CD8-positive, alpha-beta memory T cell (primary cell): ENCODE measurements around the gene MICALL2. TPM values are rescaled to one million over a fixed set of nuclear protein-coding genes. Genes with fewer than 3 reads are reported as not detected.

ENCODE experiments used
- CTCF ChIA-PET: fragments of 350-600 bp; sonication (Branson Sonifier 250); formaldehyde crosslinking; loops from one replicate; lab custom pipeline; 2021; ENCODE audit warnings: antibody characterized with exemption; lab: Charles Lee
- POLR2A ChIA-PET: fragments of 350-600 bp; sonication (Branson Sonifier 250); formaldehyde crosslinking; loops from one replicate; lab custom pipeline; 2021; ENCODE audit warnings: antibody characterized with exemption; lab: Charles Lee
- DNase-seq, 5 donors: peaks; one replicate each; pipeline versions ENCODE4 v3.0.0 to v3.0.0-alpha.2; 2020 to 2022; ENCODE audit warnings: mixed read lengths in 1 of 5
- H3K27ac ChIP-seq: one replicate; pipeline ENCODE4 v1.7.0; 2013; ENCODE audit warnings: low read depth, mild to moderate bottlenecking, low read length, moderate library complexity
- H3K27me3 ChIP-seq: 2 replicates; pipeline ENCODE4 v1.7.0; 2013; ENCODE audit warnings: low read length, mild to moderate bottlenecking; ENCODE audit not compliant: insufficient read depth, poor library complexity, severe bottlenecking
- H3K36me3 ChIP-seq: 2 replicates; pipeline ENCODE4 v1.7.0; 2013; ENCODE audit warnings: mild to moderate bottlenecking, low read length, moderate library complexity; ENCODE audit not compliant: insufficient read depth
- H3K4me1 ChIP-seq: 2 replicates; pipeline ENCODE4 v1.7.0; 2013; ENCODE audit warnings: mild to moderate bottlenecking, low read length, moderate library complexity; ENCODE audit not compliant: insufficient read depth
- H3K4me3 ChIP-seq: 2 replicates; pipeline ENCODE4 v1.7.0; 2013; ENCODE audit warnings: mild to moderate bottlenecking, low read length
- H3K9me3 ChIP-seq: 2 replicates; pipeline ENCODE4 v1.7.0; 2013; ENCODE audit warnings: mild to moderate bottlenecking, low read length
- H3K27ac Mint-ChIP-seq, 8 donors: one replicate each; pipeline ENCODE4 v1.8.0; 2020 to 2021; ENCODE audit warnings: mixed read lengths in 8 of 8, mild to moderate bottlenecking in 6 of 8, inconsistent platforms in 3 of 8, moderate library complexity in 3 of 8
- H3K27me3 Mint-ChIP-seq, 2 donors: one replicate each; pipeline ENCODE4 v1.8.0; 2020 to 2021; ENCODE audit warnings: mixed read lengths in 2 of 2, mild to moderate bottlenecking in 1 of 2, moderate library complexity in 1 of 2
- H3K36me3 Mint-ChIP-seq, 3 donors: one replicate each; pipeline ENCODE4 v1.8.0; 2020 to 2021; ENCODE audit warnings: mixed read lengths in 3 of 3, inconsistent platforms in 1 of 3, mild to moderate bottlenecking in 1 of 3
- H3K4me1 Mint-ChIP-seq, 3 donors: one replicate each; pipeline ENCODE4 v1.8.0; 2020 to 2021; ENCODE audit warnings: mixed read lengths in 3 of 3, inconsistent platforms in 1 of 3, mild to moderate bottlenecking in 1 of 3
- H3K4me3 Mint-ChIP-seq, 7 donors: one replicate each; pipeline ENCODE4 v1.8.0; 2020 to 2021; ENCODE audit warnings: mixed read lengths in 7 of 7, mild to moderate bottlenecking in 6 of 7, moderate library complexity in 4 of 7, inconsistent platforms in 2 of 7
- H3K9me3 Mint-ChIP-seq, 5 donors: one replicate each; pipeline ENCODE4 v1.8.0; 2020 to 2022; ENCODE audit warnings: mixed read lengths in 5 of 5, mild to moderate bottlenecking in 3 of 5, moderate library complexity in 2 of 5, inconsistent platforms in 1 of 5
- polyA plus RNA-seq: library from polyadenylated mRNA; unstranded; fragments of 300-500 nt; fragmentation: Illumina TruSeq; gene quantifications from one replicate; pipeline ENCODE4 v1.2.3, GENCODE V29; 2021
- total RNA-seq, 2 experiments: library from RNA; stranded (reverse); gene quantifications; one replicate each; pipeline ENCODE4 v1.2.3, GENCODE V29; 2021

MICALL2 gene
- total and polyA plus RNA-seq, 3 experiments from 2014 or later = 0.71 to 2.3 (median 2.1) TPM

- DNase-seq = no peak
- Mint-ChIP-seq H3K4me1 (peaks cover 0 to 4% (median 0%) of the 10 kb centered on the region in 3 donors), H3K36me3 (peaks cover 8 to 80% (median 12%) of the 10 kb centered on the region in 3 donors), H3K9me3 (no peaks in the 10 kb centered on the region), H3K4me3 (no peak overlapping the region), H3K27ac (no peak overlapping the region), H3K27me3 (peaks cover 0 to 1% of the 10 kb centered on the region in 2 donors)
- Histone ChIP-seq H3K4me1 (no peaks in the 10 kb centered on the region), H3K9me3 (no peaks in the 10 kb centered on the region), H3K27ac (no peak overlapping the region), H3K4me3 (no peak overlapping the region), H3K36me3 (peaks cover 10% of the 10 kb centered on the region), H3K27me3 (no peaks in the 10 kb centered on the region)
- ChIA-PET CTCF (no interaction called here), POLR2A (interaction anchor here (0.6 kb wide), 1 partner anchor 72 kb away, joined by 3 read pairs; no protein-coding TSS in a partner anchor)
These were observed 30.1 kb upstream of the MICALL2 start for GRCh38 chr7:1489336-1489735.

- Mint-ChIP-seq H3K36me3 (peaks cover 8 to 84% (median 12%) of the 10 kb centered on the region in 3 donors), H3K9me3 (no peaks in the 10 kb centered on the region), H3K27me3 (peaks cover 0 to 1% of the 10 kb centered on the region in 2 donors), H3K4me3 (no peak overlapping the region), H3K4me1 (peaks cover 0 to 4% (median 0%) of the 10 kb centered on the region in 3 donors), H3K27ac (no peak overlapping the region)
- Histone ChIP-seq H3K36me3 (peaks cover 10% of the 10 kb centered on the region), H3K27me3 (no peaks in the 10 kb centered on the region), H3K9me3 (no peaks in the 10 kb centered on the region), H3K4me3 (no peak overlapping the region), H3K4me1 (no peaks in the 10 kb centered on the region), H3K27ac (no peak overlapping the region)
- no peak for DNase-seq
- POLR2A ChIA-PET = no interaction called here
- CTCF ChIA-PET = no interaction called here
These were observed 28.7 kb upstream of the MICALL2 start for GRCh38 chr7:1488016-1488415.

GRCh38 chr7:1487466-1487865, 28.2 kb upstream of the MICALL2 start:
- CTCF ChIA-PET = no interaction called here
- no peaks in the 10 kb centered on the region for H3K9me3 Mint-ChIP-seq
- peaks cover 0 to 4% (median 0%) of the 10 kb centered on the region in 3 donors for H3K4me1 Mint-ChIP-seq
- H3K36me3 Mint-ChIP-seq = peaks cover 7 to 86% (median 11%) of the 10 kb centered on the region in 3 donors
- no peak for DNase-seq
- Histone ChIP-seq H3K36me3 (peaks cover 14% of the 10 kb centered on the region), H3K4me3 (no peak overlapping the region), H3K9me3 (no peaks in the 10 kb centered on the region), H3K27ac (no peak overlapping the region), H3K4me1 (no peaks in the 10 kb centered on the region), H3K27me3 (no peaks in the 10 kb centered on the region)
- POLR2A ChIA-PET = no interaction called here
- peaks cover 0 to 1% of the 10 kb centered on the region in 2 donors for H3K27me3 Mint-ChIP-seq
- no peak overlapping the region for H3K4me3 Mint-ChIP-seq
- H3K27ac Mint-ChIP-seq = no peak overlapping the region

GRCh38 chr7:1486571-1486970, 27.3 kb upstream of the MICALL2 start:
- peaks cover 4 to 84% (median 5%) of the 10 kb centered on the region in 3 donors for H3K36me3 Mint-ChIP-seq
- H3K4me1 Mint-ChIP-seq = peaks cover 0 to 4% (median 0%) of the 10 kb centered on the region in 3 donors
- Histone ChIP-seq H3K9me3 (no peaks in the 10 kb centered on the region), H3K27ac (no peak overlapping the region), H3K36me3 (peaks cover 14% of the 10 kb centered on the region), H3K4me1 (no peaks in the 10 kb centered on the region), H3K27me3 (no peaks in the 10 kb centered on the region), H3K4me3 (no peak overlapping the region)
- no peak overlapping the region for H3K4me3 Mint-ChIP-seq
- H3K27me3 Mint-ChIP-seq = peaks cover 0 to 1% of the 10 kb centered on the region in 2 donors
- no peak for DNase-seq
- CTCF ChIA-PET = no interaction called here
- H3K9me3 Mint-ChIP-seq = no peaks in the 10 kb centered on the region
- POLR2A ChIA-PET = no interaction called here
- no peak overlapping the region for H3K27ac Mint-ChIP-seq

- H3K4me1 Mint-ChIP-seq = no peaks in the 10 kb centered on the region
- DNase-seq = no peak
- H3K4me3 ChIP-seq = no peak overlapping the region
- ChIA-PET CTCF (no interaction called here), POLR2A (no interaction called here)
- no peaks in the 10 kb centered on the region for H3K27me3 ChIP-seq
- no peaks in the 10 kb centered on the region for H3K9me3 Mint-ChIP-seq
- no peaks in the 10 kb centered on the region for H3K4me1 ChIP-seq
- H3K27ac Mint-ChIP-seq = no peak overlapping the region
- no peak overlapping the region for H3K4me3 Mint-ChIP-seq
- H3K36me3 Mint-ChIP-seq = peaks cover 0 to 77% (median 4%) of the 10 kb centered on the region in 3 donors
- H3K36me3 ChIP-seq = peaks cover 11% of the 10 kb centered on the region
- H3K9me3 ChIP-seq = no peaks in the 10 kb centered on the region
- peaks cover 0 to 1% of the 10 kb centered on the region in 2 donors for H3K27me3 Mint-ChIP-seq
- H3K27ac ChIP-seq = no peak overlapping the region
These were observed 25.9 kb upstream of the MICALL2 start for GRCh38 chr7:1485156-1485555.

GRCh38 chr7:1484569-1484968, 25.3 kb upstream of the MICALL2 start:
- no peak for DNase-seq
- Histone ChIP-seq H3K27ac (no peak overlapping the region), H3K4me1 (no peaks in the 10 kb centered on the region), H3K36me3 (peaks cover 11% of the 10 kb centered on the region), H3K4me3 (no peak overlapping the region), H3K27me3 (no peaks in the 10 kb centered on the region), H3K9me3 (no peaks in the 10 kb centered on the region)
- no peaks in the 10 kb centered on the region for H3K9me3 Mint-ChIP-seq
- H3K4me1 Mint-ChIP-seq = no peaks in the 10 kb centered on the region
- CTCF ChIA-PET = no interaction called here
- no peak overlapping the region for H3K27ac Mint-ChIP-seq
- POLR2A ChIA-PET = no interaction called here
- H3K27me3 Mint-ChIP-seq = peaks cover 0 to 1% of the 10 kb centered on the region in 2 donors
- H3K36me3 Mint-ChIP-seq = peaks cover 0 to 77% (median 4%) of the 10 kb centered on the region in 3 donors
- H3K4me3 Mint-ChIP-seq = no peak overlapping the region

- peaks cover 0 to 74% (median 4%) of the 10 kb centered on the region in 3 donors for H3K36me3 Mint-ChIP-seq
- H3K27me3 Mint-ChIP-seq = peaks cover 0 to 1% of the 10 kb centered on the region in 2 donors
- H3K9me3 ChIP-seq = no peaks in the 10 kb centered on the region
- peaks cover 8% of the 10 kb centered on the region for H3K36me3 ChIP-seq
- no peaks in the 10 kb centered on the region for H3K4me1 Mint-ChIP-seq
- CTCF ChIA-PET = no interaction called here
- no peak overlapping the region for H3K4me3 Mint-ChIP-seq
- no peak overlapping the region for H3K27ac ChIP-seq
- H3K27ac Mint-ChIP-seq = no peak overlapping the region
- no peaks in the 10 kb centered on the region for H3K27me3 ChIP-seq
- POLR2A ChIA-PET = no interaction called here
- no peaks in the 10 kb centered on the region for H3K4me1 ChIP-seq
- no peaks in the 10 kb centered on the region for H3K9me3 Mint-ChIP-seq
- H3K4me3 ChIP-seq = no peak overlapping the region
- DNase-seq = no peak
These were observed 24.6 kb upstream of the MICALL2 start for GRCh38 chr7:1483536-1484505.

- Mint-ChIP-seq H3K4me3 (no peak overlapping the region), H3K4me1 (no peaks in the 10 kb centered on the region), H3K9me3 (no peaks in the 10 kb centered on the region), H3K27ac (no peak overlapping the region), H3K27me3 (no peaks in the 10 kb centered on the region), H3K36me3 (peaks cover 0 to 69% (median 0%) of the 10 kb centered on the region in 3 donors)
- Histone ChIP-seq H3K27me3 (no peaks in the 10 kb centered on the region), H3K27ac (no peak overlapping the region), H3K4me3 (no peak overlapping the region), H3K9me3 (no peaks in the 10 kb centered on the region), H3K36me3 (peaks cover 5% of the 10 kb centered on the region), H3K4me1 (no peaks in the 10 kb centered on the region)
- ChIA-PET CTCF (no interaction called here), POLR2A (no interaction called here)
- DNase-seq = no peak
These were observed 23.8 kb upstream of the MICALL2 start for GRCh38 chr7:1483079-1483478.
